ENCODE data around the gene GLTPD2.

- no peak for TF ChIP-seq CTCF (IDR thresholded peaks at IDR 0.05)
- no peak for TF ChIP-seq POLR2AphosphoS5 (IDR thresholded peaks at IDR 0.05)
These were observed 46.6 kb upstream of the GLTPD2 start for GRCh38 chr17:4742133-4742532.
